BJ (cell line): ENCODE data around the gene LIF. TPM values are rescaled to one million over a fixed set of nuclear protein-coding genes. Genes with fewer than 3 reads are reported as not detected.

Experiments used
- CTCF ChIA-PET: fragments of 350-600 bp; formaldehyde crosslinking; extraction: SDS; loops from one replicate; lab custom pipeline; 2021; ENCODE audit warnings: antibody characterized with exemption, inconsistent platforms; lab: Yijun Ruan, JAX
- POLR2A ChIA-PET: fragments of 300-600 bp; sonication (Branson Sonifier 250); formaldehyde crosslinking; extraction: SDS; loops from one replicate; lab custom pipeline; 2021; ENCODE audit warnings: antibody characterized with exemption; lab: Charles Lee
- DNase-seq: peaks from one replicate; pipeline ENCODE4 v3.0.0-alpha.2; 2011; ENCODE audit warnings: low read depth
- H3K27me3 ChIP-seq: 2 replicates; pipeline ENCODE4 v1.6.0; 2011; ENCODE audit warnings: low read length; ENCODE audit not compliant: control insufficient read depth, insufficient read depth
- H3K36me3 ChIP-seq: 2 replicates; pipeline ENCODE4 v1.5.1; 2011; ENCODE audit warnings: low read length; ENCODE audit not compliant: control insufficient read depth, insufficient read depth
- H3K4me3 ChIP-seq: 2 replicates; pipeline ENCODE4 v1.5.1; 2011; ENCODE audit warnings: low read depth, mild to moderate bottlenecking, control low read depth, low read length
- CTCF ChIP-seq: IDR thresholded peaks from 2 replicates; pipeline ENCODE4 v1.5.1; 2011; ENCODE audit warnings: low read depth, mild to moderate bottlenecking, control low read depth, inconsistent platforms, low read length, moderate library complexity; ENCODE audit not compliant: insufficient read depth
- polyA plus RNA-seq: library from polyadenylated mRNA; depleted of rRNA; stranded (reverse); fragments of >200 nt; gene quantifications from 2 replicates; pipeline ENCODE4 v1.2.3, GENCODE V29; 2011

Gene LIF
- polyA plus RNA-seq, 1 experiment: 5.8 TPM

DNA sequence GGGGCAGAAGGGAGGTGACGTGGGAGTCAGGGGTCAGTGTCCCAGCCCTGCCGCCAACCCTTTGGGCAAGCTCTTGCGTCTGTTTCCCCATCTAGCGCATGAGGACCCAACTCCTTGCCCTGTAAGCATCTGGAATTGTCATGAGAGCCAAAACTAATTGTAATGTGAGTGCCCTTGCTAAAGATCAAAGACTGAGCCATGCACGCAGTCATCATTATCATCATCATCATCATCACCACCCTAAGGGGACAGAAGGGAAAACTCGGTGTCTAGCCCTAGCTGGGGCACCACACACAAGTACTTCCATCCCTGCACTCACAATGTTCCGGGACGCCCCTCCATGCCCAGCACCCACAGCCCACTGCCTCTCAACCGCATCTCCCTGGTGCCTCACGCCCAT is 2.5 kb downstream of the LIF start:
- Histone ChIP-seq H3K4me3 (no peak overlapping the region), H3K36me3 (peaks cover 9% of the 10 kb centered on the region), H3K27me3 (no peaks in the 10 kb centered on the region)
- POLR2A ChIA-PET: no interaction called here
- no peak for TF ChIP-seq CTCF
- CTCF ChIA-PET: interaction anchor here (0.9 to 1.2 kb wide), 2 partner anchors 40 to 142 kb away, joined by 3 read pairs; no protein-coding TSS in a partner anchor
- no peak for DNase-seq

- Histone ChIP-seq H3K36me3 (peaks cover 9% of the 10 kb centered on the region), H3K4me3 (no peak overlapping the region), H3K27me3 (no peaks in the 10 kb centered on the region)
- DNase-seq: no peak
- no peak for TF ChIP-seq CTCF
- POLR2A ChIA-PET: no interaction called here
- CTCF ChIA-PET: interaction anchor here (0.9 to 3.6 kb wide), 3 partner anchors 12 to 142 kb away, joined by 3 to 11 read pairs (median 3); no protein-coding TSS in a partner anchor
These were observed 2.9 kb downstream of the LIF start for GRCh38 chr22:30243661-30244060.

DNA sequence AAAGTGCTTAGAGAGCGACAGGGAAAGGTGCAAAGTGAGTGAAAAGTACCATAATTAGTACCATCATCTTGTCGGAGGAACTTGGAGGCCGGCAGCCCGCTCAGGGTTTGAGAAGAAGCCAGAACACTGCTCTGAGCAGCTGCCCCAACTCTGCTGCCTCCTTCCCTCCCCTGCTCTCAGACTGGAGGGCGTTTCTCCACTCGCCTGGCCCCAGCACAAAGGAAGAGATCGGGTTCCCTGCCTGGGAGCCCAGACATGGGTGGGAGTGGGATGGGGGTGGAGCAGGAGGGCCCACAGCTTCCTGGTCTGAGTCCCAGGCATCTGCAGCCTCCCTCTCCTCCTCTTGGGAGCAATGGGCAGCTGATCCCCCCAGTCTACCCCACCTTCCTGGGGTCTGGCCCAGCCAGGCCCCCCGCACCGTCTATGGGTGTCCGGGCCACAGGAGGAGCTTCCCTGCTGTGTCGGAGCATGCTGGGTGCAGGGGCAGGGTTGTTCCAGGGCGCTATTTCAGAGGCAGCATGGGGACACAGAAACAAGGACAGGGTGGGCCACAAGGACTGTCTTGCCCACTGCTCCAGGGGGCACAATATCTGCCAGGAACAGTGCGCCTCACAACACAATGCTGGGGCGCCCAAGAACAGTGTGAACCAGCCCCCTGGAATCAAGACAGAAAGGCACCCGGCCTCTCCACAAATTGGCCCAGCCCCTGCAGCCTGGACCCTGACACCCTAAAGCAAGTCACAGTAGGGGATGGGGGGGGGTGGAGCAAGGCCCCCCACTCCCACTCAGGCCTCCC is 4.8 kb downstream of the LIF start:
- no peak overlapping the region for H3K4me3 ChIP-seq
- no peaks in the 10 kb centered on the region for H3K27me3 ChIP-seq
- no peak for TF ChIP-seq CTCF
- peaks cover 9% of the 10 kb centered on the region for H3K36me3 ChIP-seq
- no peak for DNase-seq
- CTCF ChIA-PET: interaction anchor here (1.0 to 3.6 kb wide), 3 partner anchors 13 to 134 kb away, joined by 3 to 11 read pairs (median 3); no protein-coding TSS in a partner anchor
- POLR2A ChIA-PET: no interaction called here

DNA sequence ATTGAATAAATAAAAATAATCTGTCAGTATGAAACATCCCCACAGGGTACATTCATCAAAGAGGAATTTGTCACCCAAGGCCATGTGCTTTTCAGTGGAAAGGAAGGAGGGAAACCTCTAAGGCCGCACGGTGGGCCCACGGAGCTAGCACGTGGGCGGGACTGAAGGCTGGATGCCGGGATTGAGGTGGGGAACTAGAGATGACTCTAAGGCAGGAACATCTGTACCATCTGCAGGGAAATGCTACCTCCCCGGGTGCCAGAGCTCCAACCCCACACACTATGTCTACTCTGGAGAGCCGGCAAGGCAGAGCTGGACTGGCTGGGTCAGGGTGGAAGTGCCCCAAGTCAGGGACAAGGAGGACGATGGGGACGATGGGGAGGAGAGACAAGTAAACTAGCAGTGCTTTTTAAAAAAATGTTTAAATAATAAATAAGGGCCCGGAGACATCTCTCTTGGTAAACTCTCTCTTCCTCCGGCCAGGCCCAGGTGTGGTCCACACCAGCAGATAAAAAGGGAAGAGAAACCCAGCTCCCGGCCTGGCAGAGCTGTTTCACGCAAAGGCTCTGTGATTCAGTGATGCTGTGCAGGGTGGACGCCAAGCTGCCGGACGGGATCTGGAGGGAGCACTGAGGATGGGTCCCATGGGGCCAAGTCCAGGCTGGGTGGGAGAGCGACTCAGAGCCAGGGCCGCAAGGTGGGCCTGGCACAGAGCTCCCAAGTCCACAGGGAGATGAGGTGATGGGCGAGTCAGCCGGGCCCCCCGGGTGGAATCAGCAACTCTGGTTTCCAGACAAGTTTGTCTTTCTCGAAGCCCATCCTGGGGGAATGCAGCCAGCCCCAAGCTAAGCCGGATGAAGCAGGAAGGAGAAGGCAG is 5.8 kb downstream of the LIF start:
- ChIA-PET CTCF (interaction anchor here (0.7 to 3.6 kb wide), 4 partner anchors 14 to 133 kb away, joined by 3 to 11 read pairs (median 4); no protein-coding TSS in a partner anchor), POLR2A (no interaction called here)
- no peak for DNase-seq
- Histone ChIP-seq H3K4me3 (no peak overlapping the region), H3K27me3 (no peaks in the 10 kb centered on the region), H3K36me3 (peaks cover 9% of the 10 kb centered on the region)
- no peak for TF ChIP-seq CTCF
